HG02763 (cell line): Measurements from ENCODE around the gene ZMYM4.

ENCODE experiments used
- ATAC-seq: cut with Tn5 transposase; IDR thresholded peaks from one replicate; pipeline ENCODE4 v1.9.1; 2021; ENCODE audit warnings: mild to moderate bottlenecking, moderate library complexity; ENCODE audit not compliant: unreplicated experiment

The ZMYM4 gene

DNA sequence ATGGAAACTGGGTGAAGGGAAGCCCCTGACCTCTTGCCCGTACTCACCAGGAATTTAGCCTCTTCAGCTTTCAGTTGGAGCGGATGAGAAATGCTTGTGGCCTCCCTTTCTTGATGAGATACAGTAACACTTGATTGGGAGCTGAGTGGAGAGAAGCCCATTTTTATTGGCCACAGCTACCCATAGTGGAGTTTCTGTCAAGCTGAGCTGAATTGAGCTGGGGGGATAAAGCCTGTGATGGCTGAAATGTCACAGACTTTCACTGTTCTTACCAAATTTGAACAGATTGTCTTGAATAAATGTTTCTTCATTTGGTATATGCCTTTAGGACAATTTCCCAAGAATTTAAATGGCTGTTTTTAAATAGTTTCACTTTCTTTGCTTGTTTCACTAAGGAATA is 125.9 kb downstream of the ZMYM4 start:
- no peak for ATAC-seq

DNA sequence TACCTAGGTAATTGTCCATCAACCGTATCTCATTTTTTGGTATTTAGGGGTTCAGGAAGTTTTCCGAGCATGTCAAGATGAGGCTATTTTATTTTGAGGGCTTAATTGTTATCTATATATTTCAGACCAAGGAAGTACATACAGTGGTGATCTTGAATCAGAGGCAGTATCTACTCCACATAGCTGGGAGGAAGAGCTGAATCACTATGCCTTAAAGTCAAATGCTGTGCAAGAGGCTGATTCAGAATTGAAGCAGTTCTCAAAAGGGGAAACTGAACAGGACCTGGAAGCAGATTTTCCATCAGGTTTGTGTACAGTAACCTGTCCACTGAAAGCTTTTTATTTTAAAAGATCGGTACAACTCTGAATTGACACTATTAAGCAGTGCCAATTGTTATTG is 130.2 kb downstream of the ZMYM4 start:
- no peak for ATAC-seq

DNA sequence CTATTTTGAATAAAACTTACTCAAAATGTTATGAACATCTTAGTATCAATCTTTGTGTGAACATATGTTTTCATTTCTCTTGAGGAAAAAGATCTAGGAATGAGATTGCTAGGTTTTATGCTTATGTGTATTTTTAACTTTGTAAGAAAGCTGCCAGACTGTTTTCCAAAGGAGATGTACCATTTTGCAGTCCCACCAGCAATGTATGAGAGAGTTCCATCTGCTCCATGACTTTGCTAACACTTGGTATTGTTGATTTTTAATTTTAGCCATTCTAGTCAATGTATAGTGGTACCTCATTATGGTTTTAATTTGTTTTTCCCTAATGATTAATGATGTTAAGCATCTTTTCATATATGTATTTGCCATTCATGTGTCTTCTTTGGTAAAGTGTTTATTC is 132.5 kb downstream of the ZMYM4 start:
- no peak for ATAC-seq

DNA sequence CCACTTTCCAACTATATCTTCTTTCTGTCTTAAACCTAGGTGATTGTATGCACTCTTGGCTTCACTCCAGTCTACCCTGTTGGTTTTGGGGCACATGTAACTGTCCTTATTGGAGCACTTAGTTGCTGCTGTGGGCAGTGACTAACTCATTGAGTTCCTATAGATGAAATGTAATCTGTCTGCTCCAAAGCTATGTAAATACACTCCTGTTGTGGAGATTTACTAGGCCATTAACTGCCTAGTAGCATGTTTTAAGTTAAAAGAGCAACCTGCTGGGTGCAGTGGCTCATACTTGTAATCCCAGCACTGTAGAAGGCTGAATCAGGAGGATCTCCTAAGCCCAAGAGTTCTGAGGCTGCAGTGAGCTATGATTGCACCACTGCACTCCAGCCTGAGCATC is 137.6 kb downstream of the ZMYM4 start:
- ATAC-seq: no peak

DNA sequence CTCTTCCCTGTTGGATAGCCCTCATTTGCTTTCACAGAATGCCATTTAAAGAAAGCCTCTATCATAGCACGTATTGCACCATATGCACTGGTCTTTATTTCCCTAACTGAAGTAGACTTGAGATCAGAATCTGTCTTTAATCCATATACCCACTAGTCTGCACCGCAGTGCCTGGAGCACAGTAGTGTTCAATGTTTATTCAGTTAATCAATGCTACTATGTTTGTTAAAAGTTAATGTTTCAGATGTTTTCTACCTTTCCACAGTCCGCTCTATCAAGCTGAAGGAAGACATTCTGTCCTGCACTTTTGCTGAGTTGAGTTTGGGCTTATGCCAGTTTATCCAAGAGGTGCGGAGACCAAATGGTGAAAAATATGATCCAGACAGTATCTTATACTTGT is 139.2 kb downstream of the ZMYM4 start:
- ATAC-seq: no peak

DNA sequence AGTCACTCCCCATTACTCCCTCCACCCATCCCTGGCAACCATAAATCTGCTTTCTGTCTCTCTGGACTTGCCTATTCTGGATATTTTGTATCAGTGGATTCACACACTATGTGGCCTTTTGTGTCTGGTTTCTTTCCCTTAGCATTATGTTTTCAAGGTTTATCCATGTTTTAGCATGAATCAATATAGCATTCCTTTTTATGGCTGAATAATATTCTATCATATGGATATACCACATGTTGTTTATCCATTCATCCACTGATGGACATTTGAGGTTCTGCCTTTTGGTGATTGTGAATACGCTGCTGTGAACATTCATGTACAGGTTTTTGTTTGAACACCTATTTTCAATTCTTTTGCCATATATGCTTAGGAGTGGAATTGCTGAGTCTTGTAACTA is 140.4 kb downstream of the ZMYM4 start:
- ATAC-seq: no peak

DNA sequence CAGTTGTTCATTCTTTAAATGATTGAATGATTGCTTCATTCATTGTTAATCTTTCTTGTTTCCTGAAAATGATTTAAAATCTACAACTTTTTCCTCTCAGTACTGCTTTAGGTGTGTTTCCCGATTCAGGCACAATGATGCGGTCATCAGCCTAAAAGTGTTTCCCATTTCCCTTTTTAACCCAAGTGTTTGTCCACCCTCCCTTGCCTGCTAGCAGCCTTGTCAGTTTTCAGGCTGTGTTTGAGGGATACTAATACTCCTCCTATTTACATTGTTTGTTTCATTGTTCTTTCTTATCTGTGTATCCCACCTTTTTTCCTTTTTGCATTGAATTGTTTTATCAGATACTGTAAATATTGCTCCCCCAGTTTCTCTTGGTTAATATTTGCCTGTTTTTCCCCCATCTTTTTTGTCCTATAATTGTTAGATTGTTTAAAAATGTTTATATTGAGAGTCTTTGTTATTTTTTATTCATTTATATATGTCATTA is 157.6 kb downstream of the ZMYM4 start:
- ATAC-seq: no peak

DNA sequence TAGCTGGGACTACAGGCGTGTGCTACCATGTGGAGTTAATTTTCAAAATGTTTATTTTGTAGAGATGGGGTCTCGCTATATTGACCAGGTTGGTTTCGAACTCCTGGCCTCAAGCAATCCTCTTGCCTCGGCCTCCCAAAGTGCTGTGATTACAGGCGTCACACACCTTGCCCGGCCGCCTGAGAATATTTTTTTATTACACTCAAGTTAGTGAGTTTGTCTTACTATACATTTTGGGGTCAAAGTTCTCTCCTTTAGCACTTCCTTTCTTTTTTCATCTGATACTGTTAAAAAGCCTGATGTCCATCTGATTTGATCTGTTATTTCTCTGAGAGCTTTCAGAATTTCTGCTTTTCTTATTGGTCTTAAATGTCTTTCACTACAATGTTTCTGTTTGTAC is 159.9 kb downstream of the ZMYM4 start:
- ATAC-seq: no peak

DNA sequence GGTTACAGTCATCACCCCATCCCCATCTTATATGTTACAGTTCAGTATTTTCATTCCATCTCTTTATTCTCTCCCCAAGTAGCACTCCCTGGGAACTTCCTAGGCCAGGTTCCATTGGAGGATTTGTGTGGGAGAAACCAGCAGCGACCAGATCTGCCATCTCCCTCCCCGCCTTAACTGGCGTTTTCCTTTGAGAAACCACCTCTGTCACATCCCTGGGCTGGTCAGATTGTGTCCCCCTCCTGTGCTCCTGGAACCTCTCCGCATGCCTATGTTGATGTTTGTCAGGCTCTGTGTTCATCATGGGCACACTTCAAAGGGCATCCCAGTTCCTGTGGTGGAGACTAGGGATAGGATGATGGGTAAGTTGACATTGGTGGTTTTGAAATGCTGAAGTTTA is 162.3 kb downstream of the ZMYM4 start:
- ATAC-seq: no peak

DNA sequence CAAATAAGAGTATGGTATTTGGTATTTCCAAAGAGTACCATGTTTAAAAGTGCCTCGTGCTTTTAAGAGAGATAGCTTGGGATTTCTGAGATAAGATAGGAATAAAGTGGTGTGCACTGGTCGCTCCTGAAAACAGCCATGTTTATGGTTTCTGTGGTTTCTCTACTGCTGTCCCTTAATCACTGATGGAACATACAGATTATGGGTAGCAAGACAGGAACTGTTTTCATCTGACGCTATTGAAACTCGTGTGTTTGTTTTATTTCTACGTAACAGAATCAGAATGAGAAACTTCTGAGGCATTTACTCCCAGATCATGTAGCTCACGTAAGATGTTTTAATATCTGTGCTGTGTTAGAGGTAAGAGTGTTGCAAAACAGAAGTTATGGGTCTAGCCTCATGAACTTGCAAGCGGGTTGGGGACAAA is 162.7 kb downstream of the ZMYM4 start:
- no peak for ATAC-seq

DNA sequence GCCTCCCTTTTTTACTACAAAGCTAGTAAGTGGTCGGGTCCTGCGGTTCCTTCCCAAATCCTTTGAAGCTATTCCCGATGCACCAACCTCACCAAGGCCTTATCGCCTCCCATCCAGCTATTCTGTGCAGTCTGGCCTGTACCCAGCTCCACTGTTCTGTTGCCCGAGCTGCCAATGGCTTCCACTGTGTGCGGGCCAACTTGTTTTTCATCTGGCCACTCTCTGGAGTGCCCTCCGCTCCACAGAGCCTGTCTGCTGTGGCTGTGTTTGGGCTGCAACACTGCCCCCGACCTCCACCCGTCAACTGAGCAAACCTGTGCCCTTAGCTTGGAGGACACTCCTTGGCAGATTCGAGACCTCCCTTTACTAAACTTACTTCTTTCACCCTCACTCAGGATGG is 163.7 kb downstream of the ZMYM4 start:
- ATAC-seq: no peak

DNA sequence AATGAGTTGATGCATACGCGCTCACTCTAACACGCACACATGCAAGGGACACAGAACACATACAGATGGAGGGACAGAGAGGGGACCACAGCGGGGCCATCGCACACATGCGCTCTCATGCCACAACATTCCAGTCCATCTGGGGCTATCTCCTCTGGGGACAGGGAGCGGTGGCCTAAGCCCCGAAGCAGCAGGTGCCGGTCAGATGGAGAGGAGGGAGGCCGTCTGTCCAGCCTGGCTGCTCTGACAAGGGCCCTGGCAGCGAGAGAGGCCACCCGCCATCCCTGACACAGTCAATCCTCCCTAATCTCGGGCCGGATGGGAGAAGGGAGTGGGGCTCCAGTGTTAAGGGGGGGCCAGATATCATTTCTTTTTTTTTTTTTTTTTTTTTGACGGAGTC is 165.2 kb downstream of the ZMYM4 start:
- ATAC-seq: no peak

DNA sequence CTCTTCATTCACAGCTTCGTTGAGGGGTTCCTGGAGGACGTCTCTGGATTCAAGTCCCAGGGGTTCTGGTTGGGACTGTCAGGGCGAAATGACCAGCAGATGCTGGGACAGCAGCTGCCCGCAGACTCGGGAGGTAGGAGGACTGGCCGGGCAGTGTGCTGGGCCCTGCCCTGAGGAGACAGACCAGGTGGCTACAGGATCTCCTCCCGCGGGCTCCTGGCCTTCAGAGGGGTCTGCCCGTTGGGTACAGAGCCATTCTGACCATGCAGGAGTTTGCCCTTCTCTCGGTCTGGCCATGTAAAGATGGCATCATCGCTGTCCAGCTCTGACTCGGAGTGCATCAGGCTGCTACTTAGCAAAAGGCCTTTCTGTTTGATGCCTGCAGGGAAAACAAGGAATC is 166.2 kb downstream of the ZMYM4 start:
- ATAC-seq: no peak

DNA sequence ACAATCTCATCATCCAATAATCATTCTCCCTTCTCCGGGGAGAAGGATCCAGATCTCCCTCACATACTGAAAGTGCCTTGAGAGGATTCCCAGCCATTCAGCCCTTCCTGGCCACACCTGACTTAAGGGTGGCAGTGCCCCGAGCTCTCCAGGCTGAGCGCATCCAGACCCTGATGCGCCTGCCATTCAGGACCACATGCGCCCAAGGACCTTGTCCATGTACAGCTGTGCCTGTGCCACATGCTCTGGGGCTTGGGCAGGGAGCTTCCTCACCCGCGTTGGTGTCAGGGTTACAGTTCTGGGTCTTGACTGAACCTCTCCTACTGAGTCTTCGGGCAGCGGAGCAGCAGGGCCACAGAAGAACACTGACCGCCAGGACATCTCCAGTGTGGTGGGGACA is 167.6 kb downstream of the ZMYM4 start:
- ATAC-seq: no peak

DNA sequence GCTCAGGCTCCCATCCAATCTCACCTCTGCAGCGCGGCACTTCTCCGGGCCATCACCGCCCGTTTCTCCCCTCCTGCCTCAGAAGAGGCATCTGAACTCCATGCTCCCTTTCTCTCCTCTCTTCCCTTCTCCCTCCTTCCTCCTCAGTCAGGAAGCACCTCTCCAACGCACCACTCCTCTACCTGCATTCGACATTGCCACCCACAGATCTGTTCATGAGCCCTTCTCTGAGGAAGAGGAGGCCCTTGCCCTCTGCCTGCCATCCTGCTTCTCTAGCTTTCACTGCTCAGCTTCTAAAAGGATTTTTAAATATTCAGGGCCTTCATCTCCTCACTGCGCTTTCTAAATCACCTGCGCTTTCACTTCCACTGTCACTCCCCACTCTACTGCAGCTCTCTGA is 168.7 kb downstream of the ZMYM4 start:
- ATAC-seq: no peak

DNA sequence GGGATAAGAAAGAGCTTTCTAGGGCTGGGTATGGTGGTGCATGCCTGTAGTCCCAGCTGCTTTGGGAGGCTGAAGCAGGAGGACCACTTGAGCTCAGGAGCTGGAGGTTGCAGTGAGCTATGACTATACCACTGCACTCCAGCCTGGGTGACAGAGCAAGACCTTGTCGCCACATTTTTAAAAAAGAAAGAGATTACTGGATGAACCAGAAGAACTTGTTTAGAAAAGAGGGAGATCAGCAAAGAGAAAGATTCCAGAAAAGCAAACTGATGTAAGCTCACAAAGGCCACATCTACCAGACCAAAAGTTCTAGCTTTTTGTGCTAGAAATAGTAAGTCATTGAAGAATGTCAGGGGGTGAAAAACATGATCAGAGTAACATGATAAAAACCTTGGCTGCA is 171.1 kb downstream of the ZMYM4 start:
- ATAC-seq: no peak

DNA sequence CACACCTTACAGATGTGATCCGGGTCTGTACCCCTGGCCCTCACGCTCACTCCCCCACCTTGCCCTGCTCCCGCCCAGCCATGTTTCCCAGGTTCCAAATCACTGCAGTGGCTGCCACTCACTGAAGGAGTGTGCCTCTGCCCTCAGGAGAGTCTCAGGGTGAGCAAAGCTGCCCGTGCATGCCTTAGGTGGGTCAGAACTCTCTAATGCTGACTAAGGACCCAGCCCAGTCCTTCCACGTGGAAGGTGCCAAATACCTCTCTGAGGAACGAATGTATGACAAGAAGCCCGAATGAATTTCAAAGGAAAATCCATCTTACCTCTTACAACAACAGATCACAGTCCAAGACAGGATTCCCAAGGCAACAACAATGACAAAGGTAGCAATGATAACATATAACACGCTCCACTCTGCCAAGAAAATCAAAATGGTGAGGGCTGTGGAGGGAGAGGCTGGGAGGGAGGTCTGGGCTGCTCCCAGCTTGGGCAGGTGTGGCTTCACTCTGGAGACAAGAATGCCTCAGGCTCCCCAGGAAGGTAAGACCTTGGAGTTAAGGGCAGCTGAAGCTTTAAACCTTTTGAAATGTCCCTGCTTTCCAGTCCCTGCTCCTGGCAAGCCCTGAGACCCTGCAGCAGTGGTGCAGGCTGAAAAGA is 173.5 kb downstream of the ZMYM4 start:
- ATAC-seq: no peak

DNA sequence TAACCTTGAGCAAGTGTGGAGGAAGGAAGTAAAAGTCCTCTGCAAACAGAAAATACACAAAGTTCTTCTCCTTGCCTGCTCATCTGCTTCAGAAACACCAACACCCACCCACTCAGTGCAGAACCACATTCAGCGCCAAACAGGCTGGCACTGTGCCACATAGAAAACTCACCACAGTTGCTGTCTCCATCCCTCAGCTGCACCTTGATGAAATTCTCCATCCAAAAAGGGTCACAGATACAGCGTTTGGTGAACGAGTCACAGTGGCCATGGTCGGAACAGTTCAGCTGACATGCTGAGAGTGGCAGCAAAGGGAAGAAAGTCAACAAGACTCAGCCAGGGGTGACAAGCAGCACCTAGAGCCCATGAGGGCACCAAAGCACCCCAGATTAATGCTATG is 174.2 kb downstream of the ZMYM4 start:
- no peak for ATAC-seq

DNA sequence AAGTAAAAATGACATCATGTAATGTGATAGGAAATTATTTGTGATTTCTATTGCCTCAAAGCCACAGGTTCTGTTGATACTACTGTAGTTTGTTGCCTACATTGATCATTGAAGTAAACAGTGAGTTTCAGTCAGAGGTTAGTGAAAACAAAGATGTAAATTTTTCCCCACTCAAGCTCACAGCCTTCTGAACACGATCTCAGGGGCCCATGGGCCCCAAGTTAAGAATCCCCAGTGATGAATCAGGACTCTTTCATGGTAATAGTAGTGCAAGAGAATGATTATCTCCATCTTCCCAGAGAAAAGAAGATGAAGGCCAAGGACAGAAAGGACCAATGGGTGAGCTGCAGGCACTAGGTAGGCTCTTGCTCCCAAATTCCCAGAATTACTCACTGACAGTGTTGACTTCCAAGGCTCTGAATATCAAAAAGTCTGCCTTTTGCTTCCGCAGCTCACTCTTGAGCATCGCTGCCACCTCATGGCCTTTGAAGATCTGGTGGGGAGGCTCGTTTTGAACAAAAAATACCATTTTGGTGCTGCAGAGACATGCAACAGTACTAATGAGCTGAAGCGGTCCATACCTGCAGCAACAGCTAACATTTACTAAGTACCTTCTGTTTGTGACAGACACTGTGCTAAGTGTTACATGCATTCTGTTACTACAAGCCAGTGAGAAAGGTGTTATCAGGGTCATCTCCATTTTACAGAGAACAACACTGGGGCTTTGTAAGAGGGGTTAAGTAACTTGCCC is 175.4 kb downstream of the ZMYM4 start:
- no peak for ATAC-seq

DNA sequence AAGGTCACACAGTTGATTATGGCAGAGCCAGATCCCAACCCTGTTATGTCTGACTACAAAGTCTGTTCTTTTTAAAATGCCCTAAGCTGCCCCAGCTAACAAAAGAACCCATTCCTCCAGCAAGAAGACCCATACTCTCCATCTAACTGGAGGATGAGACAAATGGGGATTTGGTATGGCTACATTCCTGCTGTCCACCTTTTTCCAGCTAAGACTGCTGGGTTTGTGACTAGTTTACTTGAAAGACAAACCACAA is 175.9 kb downstream of the ZMYM4 start:
- no peak for ATAC-seq

DNA sequence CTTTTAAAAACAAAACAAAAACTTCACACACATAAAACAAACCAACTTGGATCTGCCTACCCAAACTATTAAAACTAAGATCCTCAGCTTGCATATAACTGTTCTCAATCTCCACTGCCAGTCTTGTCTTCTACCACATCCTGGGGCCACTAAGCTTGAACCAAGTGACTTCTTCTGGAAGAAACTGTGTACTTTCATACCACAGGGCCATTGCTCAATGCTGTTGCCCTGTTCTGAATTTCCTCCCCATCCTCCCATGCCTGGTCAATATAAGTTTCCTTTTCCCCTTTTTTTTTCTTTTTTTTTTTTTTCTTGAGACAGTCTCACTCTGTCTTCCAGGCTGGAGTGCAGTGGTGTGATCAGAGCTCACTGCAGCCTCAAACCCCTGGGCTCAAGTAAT is 178.8 kb downstream of the ZMYM4 start:
- no peak for ATAC-seq

DNA sequence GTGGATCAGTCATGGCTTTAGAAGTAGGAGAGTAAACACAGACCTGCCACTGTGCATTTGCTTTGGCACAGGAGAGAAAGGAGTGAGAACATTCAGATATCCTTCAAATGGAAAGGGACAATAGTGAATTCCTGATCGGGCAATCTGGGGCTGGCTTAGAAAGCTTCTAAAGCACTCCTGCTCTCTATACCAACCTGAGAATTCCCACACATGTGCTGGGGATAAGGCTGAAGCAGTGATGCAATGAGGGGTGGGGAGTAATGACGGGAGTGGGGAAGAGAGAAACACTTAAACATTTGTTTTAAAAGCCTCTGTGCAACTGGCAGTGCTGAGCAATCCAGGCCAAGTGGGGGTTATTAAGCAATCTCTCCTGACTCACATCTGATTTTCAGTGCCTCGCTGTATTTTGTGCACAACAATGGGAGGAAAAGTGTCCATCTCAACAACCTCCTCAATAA is 179.9 kb downstream of the ZMYM4 start:
- no peak for ATAC-seq
